Stimulated activated memory B cell treated with anti-CD40 and anti-IgM and Interleukin-4, amounts not matched to agents 10 μg/mL and 1 μg/mL and 100 μg/mL, for 72 hours (primary cell): ENCODE results near the gene COTL1.

Source experiments
- ATAC-seq: fragments of 150-1000 bp; cut with Tn5 transposase; 2 replicates; pipeline ENCODE4 v1.10.0; 2021
- H3K27ac Mint-ChIP-seq: one replicate; pipeline ENCODE4 v1.8.0; 2022; ENCODE audit warnings: mild to moderate bottlenecking, mixed read lengths
- H3K27me3 Mint-ChIP-seq: one replicate; pipeline ENCODE4 v1.8.0; 2022; ENCODE audit warnings: mixed read lengths
- H3K36me3 Mint-ChIP-seq: one replicate; pipeline ENCODE4 v1.8.0; 2022; ENCODE audit warnings: mixed read lengths
- H3K4me1 Mint-ChIP-seq: one replicate; pipeline ENCODE4 v1.8.0; 2022; ENCODE audit warnings: mixed read lengths
- H3K4me3 Mint-ChIP-seq: one replicate; pipeline ENCODE4 v1.8.0; 2022; ENCODE audit warnings: mild to moderate bottlenecking, moderate library complexity, mixed read lengths
- H3K9me3 Mint-ChIP-seq: one replicate; pipeline ENCODE4 v1.8.0; 2022; ENCODE audit warnings: mixed read lengths

Gene COTL1

DNA sequence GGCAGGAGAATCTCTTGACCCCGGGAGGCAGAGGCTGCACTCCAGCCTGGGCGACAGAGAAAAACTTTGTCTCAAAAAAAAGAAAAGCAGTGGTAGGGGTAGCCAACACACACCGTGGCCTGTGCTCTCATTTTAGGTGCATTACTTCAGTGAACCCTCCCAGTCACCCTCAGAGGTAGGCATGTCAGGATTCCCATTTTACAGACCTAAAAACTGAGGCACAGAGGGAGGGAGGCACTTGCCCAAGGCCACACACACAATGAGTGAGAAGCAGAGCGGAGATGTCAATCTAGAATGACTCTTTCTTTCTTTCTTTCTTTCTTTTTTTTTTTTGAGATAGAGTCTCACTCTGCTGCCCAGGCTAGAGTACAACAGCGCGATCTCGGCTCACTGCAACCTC is 5.2 kb downstream of the COTL1 start:
- Mint-ChIP-seq H3K4me3 (no peak overlapping the region), H3K36me3 (peaks cover 73% of the 10 kb centered on the region), H3K9me3 (no peaks in the 10 kb centered on the region), H3K27ac (peak overlapping the region; percentile 100), H3K4me1 (peaks cover 87% of the 10 kb centered on the region), H3K27me3 (no peaks in the 10 kb centered on the region)
- ATAC-seq: no peak

DNA sequence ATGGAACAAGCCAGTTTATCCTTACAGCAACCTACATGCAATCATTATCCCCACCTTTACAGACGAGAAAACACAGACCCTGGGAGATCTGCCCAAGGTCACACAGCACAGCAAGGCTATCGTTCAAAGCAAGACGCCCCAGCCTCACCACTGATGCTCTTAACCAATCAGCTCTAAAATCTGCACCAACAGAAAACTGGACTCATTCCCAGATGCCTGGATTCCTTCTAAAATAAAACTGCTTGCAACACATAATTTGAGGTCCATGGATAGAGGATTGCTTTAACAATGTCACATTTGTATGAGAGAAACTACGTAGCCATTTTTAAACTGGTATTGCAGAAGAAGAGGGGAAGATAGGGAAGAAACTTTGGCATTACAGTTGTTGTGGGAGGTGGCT is 6.8 kb downstream of the COTL1 start:
- Mint-ChIP-seq H3K9me3 (peaks cover 4% of the 10 kb centered on the region), H3K27me3 (no peaks in the 10 kb centered on the region)

DNA sequence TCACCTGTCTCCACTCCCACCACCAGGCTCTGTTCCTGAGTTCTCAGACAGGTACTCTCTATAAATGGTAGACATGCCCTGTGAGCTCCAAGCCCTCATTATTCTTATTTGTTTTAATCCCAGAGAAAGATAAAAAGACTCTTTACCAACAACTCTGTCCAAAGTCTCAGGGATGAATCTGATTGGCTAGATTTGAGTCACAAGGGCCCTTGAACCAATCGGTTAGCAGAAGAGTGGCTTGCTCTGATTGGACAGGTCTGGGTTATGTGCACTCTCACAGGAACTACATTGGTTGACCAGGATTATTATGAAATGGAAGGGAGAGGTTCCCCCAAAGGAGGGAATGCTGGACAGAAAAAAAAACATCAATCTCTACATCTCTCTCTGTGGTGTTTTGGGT is 7.5 kb downstream of the COTL1 start:
- H3K27me3 Mint-ChIP-seq: no peaks in the 10 kb centered on the region
- H3K4me1 Mint-ChIP-seq: peaks cover 94% of the 10 kb centered on the region
- no peak for ATAC-seq
- H3K4me3 Mint-ChIP-seq: no peak overlapping the region
- H3K36me3 Mint-ChIP-seq: peaks cover 76% of the 10 kb centered on the region
- peaks cover 4% of the 10 kb centered on the region for H3K9me3 Mint-ChIP-seq
- peak overlapping the region; percentile 100 for H3K27ac Mint-ChIP-seq

More for the DNA sequence above, 6.8 kb downstream of the COTL1 start:
- peak overlapping the region; percentile 100 for H3K27ac Mint-ChIP-seq
- H3K4me3 Mint-ChIP-seq: no peak overlapping the region
- peaks cover 76% of the 10 kb centered on the region for H3K36me3 Mint-ChIP-seq
- peaks cover 94% of the 10 kb centered on the region for H3K4me1 Mint-ChIP-seq
- ATAC-seq: no peak

DNA sequence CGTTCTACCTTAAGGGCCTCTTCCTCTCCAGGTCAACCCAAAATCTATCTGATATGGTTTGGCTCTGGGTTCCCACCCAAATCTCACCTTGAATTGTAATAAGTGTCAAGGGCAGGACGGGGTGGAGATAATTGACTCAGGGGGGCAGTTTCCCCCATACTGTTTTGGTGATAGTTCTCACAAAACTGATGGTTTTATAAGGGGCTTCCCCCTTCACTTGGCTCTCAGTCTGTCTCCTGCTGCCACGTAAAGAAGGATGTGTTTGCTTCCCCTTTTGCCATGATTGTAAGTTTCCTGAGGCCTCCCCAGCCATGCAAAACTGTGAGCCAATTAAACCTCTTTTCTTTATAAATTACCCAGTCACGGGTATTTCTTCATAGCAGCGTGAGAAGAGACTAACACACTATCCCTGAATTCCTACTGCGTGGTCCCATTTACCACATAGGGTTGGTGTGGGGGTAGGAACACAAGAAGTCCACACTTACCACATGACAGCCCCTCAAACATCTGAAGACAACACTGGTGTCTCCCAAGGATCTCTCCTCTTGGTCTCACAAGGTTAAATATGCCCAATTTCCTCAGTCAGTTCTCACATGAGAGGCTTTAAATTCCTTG is 8.2 kb downstream of the COTL1 start:
- peaks cover 4% of the 10 kb centered on the region for H3K9me3 Mint-ChIP-seq
- H3K4me1 Mint-ChIP-seq: peaks cover 94% of the 10 kb centered on the region
- peaks cover 76% of the 10 kb centered on the region for H3K36me3 Mint-ChIP-seq
- no peaks in the 10 kb centered on the region for H3K27me3 Mint-ChIP-seq
- H3K27ac Mint-ChIP-seq: peak overlapping the region; percentile 100
- peak; percentile 4 for ATAC-seq
- H3K4me3 Mint-ChIP-seq: peak overlapping the region; percentile 31

DNA sequence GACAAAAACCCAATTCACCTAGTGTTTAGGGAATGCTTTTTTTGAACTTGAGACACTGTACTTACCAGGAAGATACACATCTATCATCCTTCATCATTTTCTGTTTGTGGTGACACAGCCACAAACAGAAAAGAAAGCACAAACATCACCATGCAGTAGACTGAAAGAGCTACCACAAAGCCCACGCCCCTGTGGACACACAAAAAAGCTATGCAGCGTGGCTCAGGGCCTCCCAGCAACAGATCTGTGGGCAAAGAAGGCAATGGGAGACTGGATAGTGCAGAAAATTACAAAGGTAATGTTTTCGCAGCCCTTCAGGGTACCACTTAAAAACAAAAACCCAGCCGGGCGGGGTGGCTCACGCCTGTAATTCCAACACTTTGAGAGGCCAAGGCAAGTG is 9.6 kb downstream of the COTL1 start:
- H3K27me3 Mint-ChIP-seq: no peaks in the 10 kb centered on the region
- peak overlapping the region; percentile 70 for H3K4me3 Mint-ChIP-seq
- peaks cover 71% of the 10 kb centered on the region for H3K36me3 Mint-ChIP-seq
- peak; percentile 44 for ATAC-seq
- H3K4me1 Mint-ChIP-seq: peaks cover 94% of the 10 kb centered on the region
- peaks cover 4% of the 10 kb centered on the region for H3K9me3 Mint-ChIP-seq
- peak overlapping the region; percentile 100 for H3K27ac Mint-ChIP-seq

DNA sequence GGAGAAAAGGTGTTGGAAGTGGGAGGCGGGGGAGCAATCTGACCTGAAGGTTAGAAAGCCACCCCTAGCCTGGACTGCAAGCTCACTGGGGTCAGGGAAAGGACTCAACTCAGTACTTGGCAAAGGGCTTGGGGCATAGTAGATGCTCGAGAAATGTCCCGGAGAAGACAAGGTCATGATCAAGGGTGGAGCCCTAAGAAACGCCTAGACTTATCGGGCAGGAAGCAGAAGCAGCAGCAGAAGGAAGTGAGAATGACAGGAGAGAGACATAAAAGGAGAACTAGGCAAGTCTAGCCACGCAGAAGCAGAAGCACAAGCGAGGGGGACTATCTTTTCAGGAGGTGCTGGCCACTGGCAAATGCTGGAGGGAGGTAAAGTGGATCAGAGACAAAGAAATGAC is 10.2 kb downstream of the COTL1 start:
- peaks cover 4% of the 10 kb centered on the region for H3K9me3 Mint-ChIP-seq
- H3K27ac Mint-ChIP-seq: peak overlapping the region; percentile 100
- no peaks in the 10 kb centered on the region for H3K27me3 Mint-ChIP-seq
- peak; percentile 89 for ATAC-seq
- H3K4me3 Mint-ChIP-seq: peak overlapping the region; percentile 70
- peaks cover 96% of the 10 kb centered on the region for H3K4me1 Mint-ChIP-seq
- peaks cover 70% of the 10 kb centered on the region for H3K36me3 Mint-ChIP-seq

DNA sequence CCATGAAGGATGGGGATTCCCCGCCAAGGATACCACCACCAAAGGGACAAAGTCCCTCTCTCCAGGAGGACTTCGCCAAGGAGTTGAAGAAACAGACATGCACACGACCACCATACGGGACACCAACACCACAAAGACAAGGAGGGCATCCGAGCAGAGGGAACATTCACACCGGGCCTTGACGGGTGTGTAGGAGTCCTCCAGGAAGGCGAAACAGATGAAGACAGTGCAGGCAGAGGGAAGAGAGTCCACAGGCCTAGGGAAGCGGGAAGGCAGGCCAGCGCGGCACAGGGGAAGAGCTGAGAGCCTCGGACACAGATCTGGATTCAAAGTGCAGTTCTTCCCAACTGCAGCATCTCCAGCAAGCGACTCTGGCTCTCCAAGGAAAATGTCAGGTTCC is 10.8 kb downstream of the COTL1 start:
- ATAC-seq: no peak
- H3K36me3 Mint-ChIP-seq: peaks cover 67% of the 10 kb centered on the region

DNA sequence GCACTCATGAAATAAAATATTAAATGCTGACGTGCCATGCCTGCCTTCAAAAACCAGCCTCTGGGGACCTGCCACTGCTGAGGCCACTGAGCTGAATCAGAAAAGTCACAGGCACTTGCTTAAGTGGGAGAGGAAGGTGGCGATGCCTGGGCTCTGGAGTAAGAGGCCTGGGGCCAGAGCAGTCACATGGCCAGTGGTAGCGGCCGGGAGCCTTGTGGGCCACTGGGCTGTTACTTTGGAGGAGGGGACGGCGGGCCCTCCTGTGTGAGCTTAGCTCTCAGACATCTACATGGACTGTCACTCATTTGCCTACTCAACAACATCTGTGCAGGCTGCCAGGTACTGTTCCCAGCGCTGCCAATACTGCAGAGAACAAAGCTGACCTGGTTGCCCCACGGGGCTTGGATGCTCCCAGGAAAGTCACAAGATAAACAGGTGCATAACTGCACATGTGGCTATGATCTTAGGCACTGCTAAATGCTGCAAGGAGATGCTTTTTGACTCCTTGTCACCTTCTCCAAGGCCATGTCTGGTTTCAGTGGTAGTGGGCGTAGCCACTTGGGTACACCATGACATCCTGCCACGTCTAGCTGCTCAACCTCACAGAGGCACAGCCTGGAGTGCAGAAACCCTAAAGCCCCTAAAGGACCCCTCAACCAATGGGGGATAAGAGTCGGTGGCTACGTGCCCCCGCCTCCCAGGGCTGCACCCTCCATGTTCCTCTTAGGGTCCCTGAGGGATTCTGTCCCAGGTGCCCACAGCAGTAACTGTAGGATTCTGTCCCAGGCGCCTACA is 11.6 kb downstream of the COTL1 start:
- peak overlapping the region; percentile 40 for H3K4me3 Mint-ChIP-seq
- peaks cover 98% of the 10 kb centered on the region for H3K4me1 Mint-ChIP-seq
- H3K36me3 Mint-ChIP-seq: peaks cover 59% of the 10 kb centered on the region
- ATAC-seq: no peak
- peak overlapping the region; percentile 100 for H3K27ac Mint-ChIP-seq
- H3K27me3 Mint-ChIP-seq: no peaks in the 10 kb centered on the region
- peaks cover 4% of the 10 kb centered on the region for H3K9me3 Mint-ChIP-seq

More for the DNA sequence above, 10.8 kb downstream of the COTL1 start:
- peaks cover 4% of the 10 kb centered on the region for H3K9me3 Mint-ChIP-seq
- H3K4me3 Mint-ChIP-seq: peak overlapping the region; percentile 39
- peaks cover 98% of the 10 kb centered on the region for H3K4me1 Mint-ChIP-seq
- H3K27ac Mint-ChIP-seq: peak overlapping the region; percentile 100
- no peaks in the 10 kb centered on the region for H3K27me3 Mint-ChIP-seq

DNA sequence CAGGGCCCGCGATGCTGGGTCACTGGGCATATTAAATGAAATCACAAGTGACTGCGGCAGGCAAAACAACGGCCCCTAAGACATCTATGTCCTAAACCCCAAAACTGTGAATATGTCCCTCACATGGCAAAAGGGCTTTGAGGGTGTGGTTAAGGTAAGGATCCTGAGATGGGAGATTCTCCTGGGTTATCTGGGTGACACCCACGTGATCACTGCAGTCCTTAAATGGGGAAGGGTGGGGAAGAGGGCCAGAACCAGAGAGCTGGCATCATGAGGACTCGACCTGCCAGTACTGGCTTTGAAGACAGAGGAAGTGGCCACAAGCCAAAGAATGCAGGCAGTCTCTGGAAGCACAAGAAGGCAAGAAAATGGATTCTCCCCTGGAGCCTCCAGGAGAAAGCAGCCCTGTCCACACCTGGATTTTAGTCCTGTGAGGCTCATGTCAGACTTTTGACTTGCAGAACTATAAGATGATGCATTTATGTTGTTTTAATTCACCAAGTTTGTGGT is 12.5 kb downstream of the COTL1 start:
- Mint-ChIP-seq H3K36me3 (peaks cover 51% of the 10 kb centered on the region), H3K4me1 (peaks cover 98% of the 10 kb centered on the region), H3K4me3 (no peak overlapping the region), H3K27ac (peak overlapping the region; percentile 100), H3K9me3 (peaks cover 4% of the 10 kb centered on the region), H3K27me3 (no peaks in the 10 kb centered on the region)
- ATAC-seq: no peak

DNA sequence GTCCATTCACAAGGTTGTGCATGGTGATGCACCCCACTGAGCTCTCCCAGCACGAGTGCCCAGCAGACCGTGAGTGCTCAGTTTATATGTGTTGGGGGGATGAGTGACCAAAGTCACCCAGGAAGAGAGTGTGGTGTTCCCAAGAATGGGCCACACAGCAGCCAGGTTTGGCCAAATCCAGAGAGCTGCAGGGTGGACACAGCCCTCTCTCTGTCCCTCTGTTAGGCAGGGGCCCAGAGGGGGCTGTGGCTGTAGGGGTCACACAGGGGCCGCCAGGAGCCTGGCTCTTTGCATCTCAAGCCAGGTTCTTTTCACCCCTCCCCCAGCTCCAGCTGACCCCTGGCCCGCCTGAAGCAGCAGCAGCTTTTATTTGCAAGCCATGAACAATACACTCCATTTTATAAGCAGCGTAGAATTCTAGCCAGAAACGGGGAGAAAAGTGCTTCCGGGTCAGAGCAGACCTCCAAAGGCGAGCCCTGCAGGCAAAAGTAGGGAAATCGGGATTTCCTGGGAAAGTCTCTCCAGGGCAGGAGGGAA is 13.3 kb downstream of the COTL1 start:
- H3K4me1 Mint-ChIP-seq: peaks cover 98% of the 10 kb centered on the region
- peaks cover 4% of the 10 kb centered on the region for H3K9me3 Mint-ChIP-seq
- H3K27ac Mint-ChIP-seq: peak overlapping the region; percentile 100
- no peak for ATAC-seq
- no peaks in the 10 kb centered on the region for H3K27me3 Mint-ChIP-seq
- peak overlapping the region; percentile 76 for H3K4me3 Mint-ChIP-seq
- peaks cover 42% of the 10 kb centered on the region for H3K36me3 Mint-ChIP-seq

DNA sequence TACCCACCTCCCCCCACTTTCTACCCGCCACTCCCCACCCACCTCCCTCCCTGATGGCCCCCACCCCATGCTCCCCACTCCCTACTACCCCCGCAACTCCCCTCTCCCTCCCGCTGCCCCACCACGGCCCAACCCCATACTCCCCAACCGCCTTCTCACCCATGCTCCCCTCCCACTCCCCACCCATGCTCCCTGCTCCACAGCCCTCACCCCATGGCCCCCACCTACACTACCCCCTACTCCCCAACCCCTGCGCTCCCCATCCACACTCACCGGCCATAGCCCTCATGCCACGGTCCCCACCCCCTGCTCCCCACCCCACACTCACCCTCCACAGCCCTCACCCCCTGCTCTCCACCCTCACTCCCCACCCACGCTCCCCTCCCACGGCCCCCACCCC is 13.9 kb downstream of the COTL1 start:
- Mint-ChIP-seq H3K4me3 (peak overlapping the region; percentile 76), H3K36me3 (peaks cover 37% of the 10 kb centered on the region)

DNA sequence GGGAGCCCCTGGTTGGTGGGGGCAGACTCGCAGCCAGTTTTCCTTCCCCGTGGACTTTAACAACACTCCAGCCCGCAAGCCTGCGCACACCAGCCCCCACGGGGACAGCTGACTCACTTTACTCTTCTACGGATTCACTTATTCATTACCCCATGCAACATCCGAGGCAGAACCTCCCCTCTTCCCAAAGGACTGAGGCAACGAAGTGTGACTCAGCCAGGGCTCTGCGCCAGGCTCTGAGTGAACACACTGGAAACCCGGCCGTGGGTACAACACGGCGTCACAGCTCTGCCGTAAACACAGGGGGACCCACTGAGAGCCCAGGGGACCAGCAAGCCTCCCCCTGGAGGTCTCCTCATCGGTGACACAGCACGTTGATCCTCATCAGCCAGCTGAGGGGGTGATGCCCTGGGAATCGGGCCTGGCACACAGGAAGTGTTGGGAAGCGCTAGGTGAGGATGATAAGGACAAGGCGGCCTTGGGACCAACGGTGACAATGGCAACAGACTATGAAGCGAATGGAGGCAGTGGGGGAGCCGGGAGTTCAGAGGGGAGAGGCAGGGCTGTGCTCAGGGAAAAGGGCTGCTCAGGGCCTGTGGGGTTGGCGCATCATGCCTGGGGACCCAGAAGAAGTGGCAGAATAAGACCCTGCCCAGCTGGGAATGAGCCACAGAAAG is 14.6 kb downstream of the COTL1 start:
- H3K9me3 Mint-ChIP-seq: peaks cover 4% of the 10 kb centered on the region
- peak overlapping the region; percentile 59 for H3K4me3 Mint-ChIP-seq
- no peak for ATAC-seq
- H3K4me1 Mint-ChIP-seq: peaks cover 93% of the 10 kb centered on the region
- peak overlapping the region; percentile 100 for H3K27ac Mint-ChIP-seq
- peaks cover 37% of the 10 kb centered on the region for H3K36me3 Mint-ChIP-seq
- no peaks in the 10 kb centered on the region for H3K27me3 Mint-ChIP-seq

More for the DNA sequence above, 13.9 kb downstream of the COTL1 start:
- no peak for ATAC-seq
- no peaks in the 10 kb centered on the region for H3K27me3 Mint-ChIP-seq
- H3K9me3 Mint-ChIP-seq: peaks cover 4% of the 10 kb centered on the region
- H3K4me1 Mint-ChIP-seq: peaks cover 97% of the 10 kb centered on the region
- H3K27ac Mint-ChIP-seq: peak overlapping the region; percentile 100

DNA sequence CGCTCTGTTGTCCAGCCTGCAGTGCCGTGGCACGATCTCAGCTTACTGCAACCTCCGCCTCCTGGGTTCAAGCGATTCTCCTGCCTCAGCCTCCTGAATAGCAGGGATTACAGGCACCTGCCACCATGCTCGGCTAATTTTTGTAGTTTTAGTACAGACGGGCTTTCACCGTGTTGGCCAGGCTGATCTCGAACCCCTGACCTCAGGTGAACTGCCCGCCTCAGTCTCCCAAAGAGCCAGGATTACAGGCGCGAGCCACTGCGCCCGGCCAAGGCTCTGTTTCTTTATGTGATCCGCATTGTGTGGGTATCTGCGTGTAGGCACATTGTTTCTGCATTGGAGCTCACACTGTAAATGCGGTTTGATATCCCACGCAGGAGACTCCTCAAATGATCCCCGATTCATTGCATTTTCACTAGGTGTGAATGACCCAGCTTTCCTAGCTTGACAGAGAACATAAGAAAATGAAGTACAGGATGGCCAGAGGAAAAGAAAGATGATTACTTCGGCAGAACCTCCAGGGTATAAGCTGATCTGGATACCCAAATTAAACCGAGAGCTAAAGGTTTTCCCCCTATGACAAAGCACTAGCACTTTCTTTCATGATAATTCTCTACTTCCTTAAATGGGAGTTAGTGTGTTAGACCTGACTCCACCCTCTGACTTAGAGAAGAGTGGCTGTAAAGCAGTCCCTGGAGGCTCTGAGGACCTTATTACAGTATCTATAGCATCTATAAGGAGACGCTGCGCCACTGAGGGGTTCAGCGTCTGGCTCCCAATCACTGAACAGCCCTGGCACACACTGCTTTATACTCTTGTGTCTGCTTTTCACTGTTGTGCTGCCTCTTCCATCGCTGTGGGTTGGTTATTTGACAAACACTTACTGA is 17.3 kb downstream of the COTL1 start:
- H3K9me3 Mint-ChIP-seq: no peaks in the 10 kb centered on the region
- peaks cover 40% of the 10 kb centered on the region for H3K36me3 Mint-ChIP-seq
- H3K27me3 Mint-ChIP-seq: no peaks in the 10 kb centered on the region
- ATAC-seq: peak; percentile 75
- H3K27ac Mint-ChIP-seq: peak overlapping the region; percentile 100
- peaks cover 93% of the 10 kb centered on the region for H3K4me1 Mint-ChIP-seq
- peak overlapping the region; percentile 86 for H3K4me3 Mint-ChIP-seq

DNA sequence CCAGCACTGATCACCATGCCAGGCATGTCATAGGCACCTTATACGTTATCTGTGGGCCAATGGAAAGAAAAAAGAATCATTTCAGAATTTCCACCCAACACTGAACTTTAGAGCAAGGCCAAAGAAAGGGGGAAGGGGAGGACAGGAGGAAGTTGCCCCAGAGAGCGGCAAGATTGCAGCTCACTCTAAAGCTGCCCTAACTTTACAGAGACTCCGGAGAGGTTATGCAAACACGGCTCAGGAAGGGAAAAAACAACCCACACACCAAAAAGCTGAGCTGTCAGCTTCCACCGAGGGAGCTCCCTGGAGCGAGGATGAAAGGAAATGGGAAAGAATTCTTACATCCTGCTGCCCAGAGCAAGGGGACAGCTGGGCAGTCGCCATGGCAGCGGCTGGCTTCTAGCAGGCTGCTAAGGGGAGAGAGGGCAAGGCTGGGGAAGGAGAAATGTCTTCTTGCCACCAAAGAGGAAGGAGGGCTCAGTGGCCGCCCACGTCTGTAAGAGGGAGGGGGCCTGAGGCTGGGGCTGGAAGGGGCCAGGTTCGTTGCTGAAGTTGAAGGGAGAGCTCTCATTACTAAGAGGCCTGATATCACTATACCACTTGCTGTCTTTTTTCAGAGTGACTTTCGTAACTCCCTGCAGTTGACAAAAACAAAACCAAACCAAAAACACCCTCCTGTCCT is 18.2 kb downstream of the COTL1 start:
- Mint-ChIP-seq H3K27ac (peak overlapping the region; percentile 100), H3K36me3 (peaks cover 41% of the 10 kb centered on the region), H3K4me1 (peaks cover 93% of the 10 kb centered on the region), H3K27me3 (no peaks in the 10 kb centered on the region), H3K4me3 (peak overlapping the region; percentile 86), H3K9me3 (no peaks in the 10 kb centered on the region)
- ATAC-seq: peak; percentile 73
